HepG2 (cell line): ENCODE data around the gene COPA. TPM values are rescaled to one million over a fixed set of nuclear protein-coding genes. Genes with fewer than 3 reads are reported as not detected.

ENCODE experiments used
- ATAC-seq: fragments of 200-7000 bp; cut with Tn5 transposase; 3 replicates; pipeline ENCODE4 v1.9.1; 2020; ENCODE audit warnings: mild to moderate bottlenecking, moderate library complexity
- BruUV-seq: library from RNA; stranded (reverse); fragments of 400-500 nt; replicated peaks from 2 replicates; lab custom pipeline; 2021; lab: Mats Ljungman, UMichigan
- CTCF ChIA-PET: fragments of 300-600 bp; formaldehyde crosslinking; extraction: SDS; loops from one replicate; lab custom pipeline; 2021; ENCODE audit warnings: low total read pairs, inconsistent platforms, low intra/inter-chr PET ratio; lab: Yijun Ruan, JAX
- POLR2A ChIA-PET: fragments of 350-600 bp; sonication (Branson Sonifier 250); formaldehyde crosslinking; loops from one replicate; lab custom pipeline; 2020; ENCODE audit warnings: antibody characterized with exemption, inconsistent platforms; lab: Yijun Ruan, JAX
- DNase-seq: peaks from one replicate; pipeline ENCODE4 v3.0.0-alpha.2; 2015; ENCODE audit warnings: low spot score
- FAIRE-seq: peaks from 3 replicates; lab custom pipeline; 2011; peaks lifted over from hg19 to GRCh38; lab: Jason Lieb, UNC
- H2AFZ ChIP-seq: one replicate; pipeline ENCODE4 v1.6.1; 2011; ENCODE audit warnings: low read length, inconsistent platforms
- H3K27ac ChIP-seq: fragments of 300-600 bp; 3 replicates; pipeline ENCODE4 v1.8.0; 2011; ENCODE audit warnings: mixed run types, mild to moderate bottlenecking, mixed read lengths, low read length, inconsistent platforms; ENCODE audit not compliant: insufficient read depth; ENCODE audit errors: extremely low read length
- H3K27me3 ChIP-seq, 2 experiments: fragments of 200-600 bp in 1 of 2; 2 replicates in 1 of 2; 3 replicates in 1 of 2; pipeline versions ENCODE4 v1.6.0 to v1.8.0; 2011; ENCODE audit warnings: low read length in 2 of 2, mild to moderate bottlenecking in 2 of 2, moderate library complexity in 2 of 2, inconsistent platforms in 1 of 2; ENCODE audit not compliant: insufficient read depth in 2 of 2, control insufficient read depth in 1 of 2
- H3K36me3 ChIP-seq, 2 experiments: fragments of 200-600 bp in 1 of 2; replicated peaks in 1 of 2; 2 replicates in 1 of 2; 3 replicates in 1 of 2; pipeline versions ENCODE4 v1.5.1 to v1.8.0; 2011; ENCODE audit warnings: low read length in 2 of 2, inconsistent platforms in 1 of 2; ENCODE audit not compliant: insufficient read depth in 2 of 2, control insufficient read depth in 1 of 2
- H3K4me1 ChIP-seq: 2 replicates; pipeline ENCODE4 v1.5.1; 2012; ENCODE audit warnings: low read length, inconsistent platforms; ENCODE audit not compliant: insufficient read depth
- H3K4me2 ChIP-seq: 2 replicates; pipeline ENCODE4 v1.6.0; 2011; ENCODE audit warnings: low read depth, low read length, inconsistent platforms
- H3K4me3 ChIP-seq, 3 experiments: fragments of 200-600 bp in 1 of 3; sonication (generic), shearing (Covaris generic) in 1 of 3; replicated peaks in 1 of 3; 2 replicates each; pipeline ENCODE4 v1.5.1; 2011 to 2016; ENCODE audit warnings: low read length in 3 of 3, inconsistent platforms in 2 of 3, low read depth in 2 of 3, mild to moderate bottlenecking in 2 of 3, control low read depth in 1 of 3, mixed read lengths in 1 of 3; ENCODE audit not compliant: insufficient read depth in 1 of 3
- H3K79me2 ChIP-seq: one replicate; pipeline ENCODE4 v1.6.1; 2011; ENCODE audit warnings: low read length, inconsistent platforms; ENCODE audit not compliant: insufficient read depth
- H3K9ac ChIP-seq: 2 replicates; pipeline ENCODE4 v1.6.0; 2011; ENCODE audit warnings: mild to moderate bottlenecking, low read depth, low read length, inconsistent platforms; ENCODE audit not compliant: insufficient read depth
- H3K9me3 ChIP-seq: 2 replicates; pipeline ENCODE4 v1.5.1; 2012; ENCODE audit warnings: mild to moderate bottlenecking, low read length
- H4K20me1 ChIP-seq: 2 replicates; pipeline ENCODE4 v1.6.0; 2011; ENCODE audit warnings: inconsistent platforms, mild to moderate bottlenecking, low read length, moderate library complexity; ENCODE audit not compliant: insufficient read depth
- CBFB ChIP-seq: sonication (generic); formaldehyde crosslinking; IDR thresholded peaks from 2 replicates; pipeline ENCODE4 v1.4.0; 2020; ENCODE audit warnings: missing genetic modification reagents
- CENPT ChIP-seq: sonication (generic); formaldehyde crosslinking; IDR thresholded peaks from 2 replicates; pipeline ENCODE4 v1.8.0; 2022; ENCODE audit warnings: low read depth, mild to moderate bottlenecking, moderate library complexity, missing genetic modification reagents
- DDIT3 ChIP-seq: sonication (generic); formaldehyde crosslinking; IDR thresholded peaks from 2 replicates; pipeline ENCODE4 v1.4.0; 2020; ENCODE audit warnings: mild to moderate bottlenecking, missing genetic modification reagents
- GMEB2 ChIP-seq: IDR thresholded peaks from 2 replicates; pipeline ENCODE4 v1.6.1; 2016; ENCODE audit warnings: missing biosample characterization, missing genetic modification reagents, low read depth
- HOMEZ ChIP-seq: IDR thresholded peaks from 2 replicates; pipeline ENCODE4 v1.6.1; 2016; ENCODE audit warnings: low read depth
- NCOA1 ChIP-seq: sonication (generic); formaldehyde crosslinking; IDR thresholded peaks from 2 replicates; pipeline ENCODE4 v1.9.0; 2021; ENCODE audit warnings: missing genetic modification reagents
- YY1 ChIP-seq: IDR thresholded peaks from 2 replicates; pipeline ENCODE4 v1.6.1; 2011; ENCODE audit warnings: low read length, low read depth, moderate library complexity, mild to moderate bottlenecking; ENCODE audit not compliant: insufficient read depth, insufficient replicate concordance
- ZNF17 ChIP-seq: sonication (generic); formaldehyde crosslinking; IDR thresholded peaks from 2 replicates; pipeline ENCODE4 v1.5.0; 2020; ENCODE audit warnings: mild to moderate bottlenecking, missing genetic modification reagents
- ZNF230 ChIP-seq: sonication (generic); formaldehyde crosslinking; IDR thresholded peaks from 2 replicates; pipeline ENCODE4 v1.4.0; 2020; ENCODE audit warnings: mild to moderate bottlenecking, missing genetic modification reagents
- ZNF274 ChIP-seq: sonication (generic); formaldehyde crosslinking; IDR thresholded peaks from 2 replicates; pipeline ENCODE4 v1.5.1; 2020; ENCODE audit warnings: mild to moderate bottlenecking, missing genetic modification reagents
- ZNF430 ChIP-seq: sonication (generic); formaldehyde crosslinking; IDR thresholded peaks from 2 replicates; pipeline ENCODE4 v1.9.0; 2021; ENCODE audit warnings: mild to moderate bottlenecking, missing genetic modification reagents
- ZNF891 ChIP-seq: sonication (generic); formaldehyde crosslinking; IDR thresholded peaks from 2 replicates; pipeline ENCODE4 v1.5.0; 2020; ENCODE audit warnings: mild to moderate bottlenecking, missing genetic modification reagents
- ZSCAN29 ChIP-seq: sonication (generic); formaldehyde crosslinking; conservative IDR thresholded peaks from 2 replicates; pipeline ENCODE4 v1.4.0; 2020; ENCODE audit warnings: mild to moderate bottlenecking, missing genetic modification reagents
- WGBS: methylation state at CpG from one replicate; pipeline ENCODE4 v1.1.6; 2017; ENCODE audit warnings: low lambda C conversion rate; 5-methylcytosine and 5-hydroxymethylcytosine counted together
- in situ Hi-C: cut with HindIII; loops from 2 replicates; pipeline ENCODE4 v1.10.0; 2017; ENCODE audit warnings: low pct_unique_long_range_greater_than_20kb; ENCODE audit not compliant: extremely low pct_ligation_motif_present
- intact Hi-C: fragments of 100-400 bp; cut with micrococcal nuclease; formaldehyde crosslinking; loops from one replicate; pipeline ENCODE4 v1.10.0; 2022; ENCODE audit not compliant: unreplicated experiment
- polyA plus RNA-seq, 8 experiments: library from polyadenylated mRNA; depleted of rRNA in 3 of 8; stranded (reverse) in 7 of 8; unstranded in 1 of 8; fragments of >200 nt; fragmentation: Illumina TruSeq in 4 of 8; extraction: Trizol in 4 of 8; gene quantifications; 2 replicates each; pipeline versions ENCODE4 v1.2.1 to v1.2.3, GENCODE V29; 2011 to 2016; ENCODE audit warnings: low read depth in 4 of 8, missing spikeins in 1 of 8, mixed read lengths in 1 of 8; ENCODE audit not compliant: insufficient read depth in 1 of 8
- total RNA-seq, 5 experiments: library from RNA; depleted of rRNA; stranded (reverse); fragments of >200 nt; fragmentation: Illumina TruSeq; extraction: Trizol; gene quantifications; 2 replicates each; pipeline ENCODE4 v1.2.3, GENCODE V29; 2016; ENCODE audit warnings: low read depth in 1 of 5
- TF ChIP-seq, protein P1 (sequence below): sonication (generic); formaldehyde crosslinking; IDR thresholded peaks from 2 replicates; pipeline ENCODE4 v1.4.0; 2020; ENCODE audit warnings: mild to moderate bottlenecking, missing genetic modification reagents
- TF ChIP-seq, protein P2 (sequence below): sonication (generic); formaldehyde crosslinking; IDR thresholded peaks from 2 replicates; pipeline ENCODE4 v1.9.0; 2021; ENCODE audit warnings: missing genetic modification reagents, borderline replicate concordance

The COPA gene
- total and polyA plus RNA-seq, 2 of the 13 experiments (the other 11 are each of a cell fraction or from before 2014, with no cell fraction given): 160 to 197 TPM

- no peaks in the 10 kb centered on the region for H3K79me2 ChIP-seq
- H4K20me1 ChIP-seq: peaks cover 12% of the 10 kb centered on the region
- POLR2A ChIA-PET: interaction anchor here (0.9 kb wide), 1 partner anchor 11 kb away, joined by 3 read pairs; the partner anchor contains the start of gene PEX19
- H2AFZ ChIP-seq: no peak overlapping the region
- in situ Hi-C loops: no loop called here
- no TSS peak for BruUV-seq
- H3K36me3 ChIP-seq: peaks cover 57 to 94% of the 10 kb centered on the region in 2 experiments
- FAIRE-seq (no peak), DNase-seq (no peak), ATAC-seq (no peak)
- no peak overlapping the region for H3K4me3 ChIP-seq
- CTCF ChIA-PET: no interaction called here
- H3K9ac ChIP-seq: no peak overlapping the region
- no peak overlapping the region for H3K4me2 ChIP-seq
- intact Hi-C loops: no loop called here
- no peaks in the 10 kb centered on the region for H3K9me3 ChIP-seq
- H3K27ac ChIP-seq: no peak overlapping the region
- 100% methylated on average over 1 of the region's 1 CpG for WGBS
- no peak for TF ChIP-seq ZNF230 (CRISPR knock-in tag)
- TF ChIP-seq ZNF17: no peak
- TF ChIP-seq CENPT: no peak
- no peak for TF ChIP-seq NCOA1 (CRISPR knock-in tag)
- TF ChIP-seq ZSCAN29 (CRISPR knock-in tag): no peak
- no peak for TF ChIP-seq ZNF891 (CRISPR knock-in tag)
- TF ChIP-seq, protein P1, sequence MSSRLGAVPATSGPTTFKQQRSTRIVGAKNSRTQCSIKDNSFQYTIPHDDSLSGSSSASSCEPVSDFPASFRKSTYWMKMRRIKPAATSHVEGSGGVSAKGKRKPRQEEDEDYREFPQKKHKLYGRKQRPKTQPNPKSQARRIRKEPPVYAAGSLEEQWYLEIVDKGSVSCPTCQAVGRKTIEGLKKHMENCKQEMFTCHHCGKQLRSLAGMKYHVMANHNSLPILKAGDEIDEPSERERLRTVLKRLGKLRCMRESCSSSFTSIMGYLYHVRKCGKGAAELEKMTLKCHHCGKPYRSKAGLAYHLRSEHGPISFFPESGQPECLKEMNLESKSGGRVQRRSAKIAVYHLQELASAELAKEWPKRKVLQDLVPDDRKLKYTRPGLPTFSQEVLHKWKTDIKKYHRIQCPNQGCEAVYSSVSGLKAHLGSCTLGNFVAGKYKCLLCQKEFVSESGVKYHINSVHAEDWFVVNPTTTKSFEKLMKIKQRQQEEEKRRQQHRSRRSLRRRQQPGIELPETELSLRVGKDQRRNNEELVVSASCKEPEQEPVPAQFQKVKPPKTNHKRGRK (CRISPR knock-in tag): no peak
- no peak for TF ChIP-seq CBFB (CRISPR knock-in tag)
- no peak for TF ChIP-seq GMEB2 (CRISPR knock-in tag)
- TF ChIP-seq, protein P2, sequence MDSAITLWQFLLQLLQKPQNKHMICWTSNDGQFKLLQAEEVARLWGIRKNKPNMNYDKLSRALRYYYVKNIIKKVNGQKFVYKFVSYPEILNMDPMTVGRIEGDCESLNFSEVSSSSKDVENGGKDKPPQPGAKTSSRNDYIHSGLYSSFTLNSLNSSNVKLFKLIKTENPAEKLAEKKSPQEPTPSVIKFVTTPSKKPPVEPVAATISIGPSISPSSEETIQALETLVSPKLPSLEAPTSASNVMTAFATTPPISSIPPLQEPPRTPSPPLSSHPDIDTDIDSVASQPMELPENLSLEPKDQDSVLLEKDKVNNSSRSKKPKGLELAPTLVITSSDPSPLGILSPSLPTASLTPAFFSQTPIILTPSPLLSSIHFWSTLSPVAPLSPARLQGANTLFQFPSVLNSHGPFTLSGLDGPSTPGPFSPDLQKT (CRISPR knock-in tag): no peak
- TF ChIP-seq YY1: no peak
- TF ChIP-seq DDIT3: no peak
- no peak for TF ChIP-seq HOMEZ (CRISPR knock-in tag)
- no peak for TF ChIP-seq ZNF430 (CRISPR knock-in tag)
- no peak for TF ChIP-seq ZNF274 (CRISPR knock-in tag)
- H3K4me1 ChIP-seq: peaks cover 8% of the 10 kb centered on the region
- H3K27me3 ChIP-seq: no peaks in the 10 kb centered on the region
Measured at GRCh38 chr1:160296036-160296435, 47.0 kb downstream of the COPA start.
